ENCODE measurements around the gene MKNK1.

The MKNK1 gene

GRCh38 chr1:46618754-46619415 lies 14.8 kb upstream of the MKNK1 start:
- DNase-seq (ENCODE audit: low spot score): no peak

GRCh38 chr1:46617833-46618232 lies 13.8 kb upstream of the MKNK1 start:
- no peak for DNase-seq (ENCODE audit: low spot score)

GRCh38 chr1:46617108-46617800 lies 13.2 kb upstream of the MKNK1 start:
- no peak for DNase-seq (ENCODE audit: low spot score)

GRCh38 chr1:46616277-46617107 lies 12.4 kb upstream of the MKNK1 start, which contains the start of gene MOB3C:
Gene MOB3C, minus strand, starts transcription at chr1:46616811. Its CDS starts 3,490 bp downstream, at chr1:46613321.
- peak; percentile 79 for DNase-seq (ENCODE audit: low spot score)

DNA sequence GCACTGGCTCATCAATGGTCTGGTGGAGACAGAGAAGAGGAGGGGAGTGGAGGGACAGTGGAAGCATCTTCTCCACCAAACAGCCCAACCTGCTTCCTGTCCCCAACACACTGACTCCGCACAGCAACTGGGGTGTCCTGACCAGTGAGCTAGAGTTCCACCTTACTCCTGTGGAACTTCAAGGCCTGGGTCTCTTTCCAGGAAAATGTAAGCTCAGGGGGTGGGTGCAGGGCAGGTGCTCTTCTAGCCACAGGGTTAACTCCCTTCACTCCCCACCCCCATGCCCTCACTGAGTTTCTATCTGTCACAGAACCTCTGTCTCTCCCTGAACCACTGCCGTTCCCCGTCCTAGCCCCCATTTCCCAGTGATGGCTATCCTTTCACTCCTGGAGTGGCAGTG lies 11.7 kb upstream of the MKNK1 start:
- DNase-seq (ENCODE audit: low spot score): no peak

- no peak for DNase-seq (ENCODE audit: low spot score)
Observed at GRCh38 chr1:46615088-46615487, 11.0 kb upstream of the MKNK1 start.

DNA sequence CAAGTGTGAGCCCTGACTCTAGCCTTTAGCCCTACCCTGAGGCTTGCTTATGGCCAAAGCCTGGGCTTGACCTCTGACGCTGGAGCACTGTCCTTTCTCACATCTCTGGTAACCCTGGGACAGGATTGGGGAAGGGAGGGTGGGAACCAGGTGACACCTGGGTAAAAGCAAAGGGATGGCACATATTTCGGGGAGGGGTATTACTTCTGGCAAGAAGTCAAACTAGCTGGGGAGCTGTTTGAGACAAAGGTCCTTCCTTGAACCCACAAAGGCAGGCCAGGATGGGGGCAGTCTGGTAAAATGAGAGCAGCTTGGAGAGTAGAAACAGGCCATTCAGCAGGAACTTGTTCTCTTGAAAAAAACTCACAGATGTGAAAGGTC lies 10.5 kb upstream of the MKNK1 start:
- no peak for DNase-seq (ENCODE audit: low spot score)

DNA sequence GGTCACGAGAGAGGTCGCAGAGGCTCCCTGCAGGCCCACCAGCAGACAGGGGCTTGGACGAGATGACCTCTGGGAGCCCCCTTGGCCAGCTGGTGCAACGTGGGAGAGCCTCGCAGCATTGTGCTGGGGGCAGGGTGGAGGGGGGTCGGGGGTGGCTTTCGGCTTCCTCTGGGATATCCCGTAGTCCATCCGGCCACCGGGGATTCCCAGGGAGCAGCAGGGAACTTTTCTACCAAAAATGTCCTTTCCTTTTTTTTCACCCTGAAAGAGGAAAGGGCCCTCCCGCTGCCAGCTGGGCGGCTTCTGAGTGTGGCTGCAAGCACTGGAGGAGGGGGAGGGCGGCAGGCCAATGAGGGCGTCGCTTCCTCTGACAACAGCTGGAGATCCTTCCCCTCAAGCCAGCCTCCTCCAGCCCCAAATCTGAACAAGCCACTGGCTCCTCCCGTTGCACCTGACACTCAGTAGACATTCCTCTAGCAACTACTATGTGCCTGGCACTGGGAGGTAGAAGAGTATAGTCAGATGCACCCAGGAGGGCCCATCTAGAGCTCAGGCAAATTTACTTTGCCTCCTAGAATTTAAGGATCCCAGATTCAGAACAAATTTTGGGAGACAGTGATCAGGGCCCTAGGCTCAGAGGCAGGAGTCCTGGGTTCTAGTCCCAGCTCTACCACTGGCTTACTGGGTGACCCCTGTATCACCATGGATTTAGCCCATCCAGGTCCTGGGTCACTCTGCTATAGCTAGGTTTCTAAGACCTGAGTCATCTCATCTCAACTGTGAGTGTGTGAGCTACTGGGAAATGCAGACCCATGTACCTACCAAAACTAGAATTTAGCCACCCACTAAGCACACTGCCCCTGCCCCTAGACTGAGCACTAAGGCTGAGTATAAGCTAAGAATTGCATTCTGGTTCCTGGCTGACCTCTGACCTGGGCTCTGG lies 9.9 kb upstream of the MKNK1 start:
- peak; percentile 81 for DNase-seq (ENCODE audit: low spot score)

DNA sequence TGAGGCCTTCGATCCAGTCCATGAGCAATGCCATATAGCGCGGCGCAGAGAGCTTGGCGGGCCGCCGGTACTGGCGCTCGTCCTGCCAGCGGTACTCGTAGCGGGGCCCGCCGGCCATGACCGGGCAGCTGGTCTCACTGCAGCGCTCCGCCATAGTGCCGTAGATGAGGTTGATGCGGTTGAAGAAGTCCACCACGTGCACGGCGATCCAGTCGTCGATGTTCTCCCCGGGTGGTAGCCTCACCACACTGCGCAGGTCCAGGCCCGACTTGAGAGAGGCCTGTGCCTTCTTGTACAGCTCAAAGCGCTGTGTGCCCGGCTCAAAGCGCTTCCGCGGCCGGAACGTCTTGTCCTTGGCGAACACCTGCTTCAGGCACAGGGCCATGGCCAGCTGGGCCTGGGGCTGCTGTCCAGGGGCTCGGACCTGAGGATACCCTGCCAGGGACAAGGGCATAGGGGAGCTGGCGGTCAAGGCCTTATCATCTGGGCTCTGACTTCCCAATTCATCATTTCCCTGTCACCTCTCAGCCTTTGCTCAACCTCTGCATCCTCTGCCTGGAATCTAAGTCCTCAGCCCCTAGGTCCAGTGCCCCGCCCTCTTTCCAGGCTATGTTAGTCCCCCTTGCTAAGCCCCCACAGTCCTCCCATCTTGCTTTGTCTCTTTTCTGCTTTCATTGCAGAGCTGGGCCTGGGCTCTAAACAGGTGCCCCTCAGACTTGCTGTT lies 9.0 kb upstream of the MKNK1 start:
- peak; percentile 31 for DNase-seq (ENCODE audit: low spot score)

GRCh38 chr1:46611691-46612221 lies 7.7 kb upstream of the MKNK1 start:
- DNase-seq (ENCODE audit: low spot score): no peak

DNA sequence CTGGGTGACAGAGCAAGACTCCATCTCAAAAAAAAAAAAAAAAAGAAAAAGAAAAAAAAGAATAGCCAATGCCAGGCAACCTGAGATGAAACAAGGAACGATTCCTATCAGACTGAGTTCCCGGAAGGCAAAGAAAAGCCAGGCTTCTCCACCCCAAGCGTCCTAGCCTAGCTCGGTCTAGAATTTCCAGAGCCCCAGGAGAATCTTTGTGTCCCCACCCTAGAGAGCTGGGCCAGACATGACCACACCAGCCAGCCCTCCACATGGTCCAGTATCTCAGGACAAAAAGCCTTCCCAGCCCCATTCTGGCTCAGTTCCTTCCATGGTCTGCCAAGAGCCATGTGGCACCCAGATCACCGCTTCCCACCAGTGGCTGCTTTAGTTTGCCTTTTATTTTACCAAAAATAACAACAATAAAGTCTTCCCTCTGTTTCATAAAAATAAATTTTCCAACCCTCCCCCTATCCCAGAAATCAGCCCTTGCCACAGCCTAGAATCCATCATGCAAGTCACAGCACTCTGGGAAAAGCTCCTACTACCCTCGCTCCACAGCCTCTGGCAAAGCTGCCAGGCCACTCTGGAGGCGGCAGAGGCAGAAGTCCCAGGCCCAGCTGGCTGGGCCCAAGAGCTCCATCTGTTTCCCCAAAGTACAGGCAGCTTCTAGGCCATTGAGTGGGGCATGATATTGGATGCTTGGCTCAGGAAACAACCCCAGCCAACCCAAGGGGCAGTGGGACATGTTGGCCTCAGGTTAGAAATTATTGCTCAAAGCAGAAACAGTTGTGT lies 3.5 kb upstream of the MKNK1 start:
- no peak for DNase-seq (ENCODE audit: low spot score)

DNA sequence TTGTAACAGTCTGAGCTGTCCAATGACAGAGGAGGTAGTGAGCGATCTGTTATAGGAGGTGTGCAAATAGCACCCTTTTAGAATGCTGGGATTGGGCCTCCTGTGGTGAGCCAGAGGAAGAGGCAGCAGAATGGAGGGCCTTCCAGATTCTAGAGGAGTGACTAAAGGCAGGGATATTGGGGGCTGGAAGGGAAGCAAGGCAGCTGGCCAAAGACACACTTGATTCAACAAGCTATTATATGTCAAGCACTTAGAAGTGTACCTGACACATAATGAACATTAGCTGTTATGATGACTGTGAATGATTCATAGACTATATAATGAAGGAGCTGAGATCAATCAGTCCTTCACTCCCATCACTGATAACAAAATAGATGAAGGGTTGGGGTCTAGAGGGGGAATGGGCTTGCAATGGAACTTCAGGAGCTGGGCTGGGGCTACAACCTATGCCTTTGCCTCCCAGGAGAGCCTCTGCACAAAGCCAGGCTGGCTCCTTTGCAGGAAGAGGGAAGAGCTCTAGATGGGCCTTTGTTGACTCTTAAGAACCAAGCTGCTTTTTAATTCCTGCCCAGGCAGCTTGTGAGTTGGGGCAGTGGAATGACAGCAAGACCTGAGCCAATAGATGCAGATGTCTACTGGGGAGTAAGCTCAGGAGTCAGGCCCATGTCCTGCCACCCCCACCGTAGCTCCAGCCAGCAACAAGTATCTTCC lies 2.3 kb upstream of the MKNK1 start:
- no peak for DNase-seq (ENCODE audit: low spot score)

DNA sequence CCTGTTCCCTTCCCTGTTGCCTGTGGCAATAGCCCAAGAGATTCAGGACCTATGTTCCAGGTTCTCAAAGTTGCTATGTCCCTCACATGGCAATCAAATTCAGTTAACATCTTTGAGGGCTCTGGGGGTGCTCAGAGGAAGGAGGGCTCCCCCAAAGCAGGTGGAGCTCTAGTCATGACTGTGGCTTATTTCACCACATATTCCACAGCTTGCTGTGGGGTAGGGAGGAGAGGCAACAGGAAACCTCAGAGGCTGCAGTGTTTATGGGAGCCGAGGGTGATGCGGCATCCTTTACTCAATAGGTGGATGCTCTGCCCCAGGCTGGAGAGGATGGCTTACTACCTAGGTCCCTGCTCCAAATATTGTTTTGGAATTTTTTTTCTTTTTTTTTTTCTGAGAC lies 1.2 kb upstream of the MKNK1 start:
- DNase-seq (ENCODE audit: low spot score): no peak

DNA sequence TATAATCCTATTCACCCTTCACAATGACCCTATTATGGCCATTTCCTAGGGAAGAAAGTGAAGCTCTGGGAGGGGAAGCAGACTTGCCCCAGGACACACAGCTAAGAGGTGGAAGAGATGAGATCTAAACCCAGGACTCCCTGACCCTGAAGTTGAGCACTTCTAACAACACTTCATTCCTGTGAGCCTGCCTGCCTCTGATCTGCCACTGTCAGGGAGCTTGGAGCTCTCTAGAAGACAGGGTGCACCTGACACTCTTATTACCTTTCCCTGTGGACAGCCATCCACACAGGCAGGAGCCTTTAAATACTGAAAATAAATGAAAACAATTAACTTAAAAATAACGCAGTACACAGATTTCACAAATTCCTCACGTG lies 599 bp downstream of the MKNK1 start:
- no peak for DNase-seq (ENCODE audit: low spot score)

DNA sequence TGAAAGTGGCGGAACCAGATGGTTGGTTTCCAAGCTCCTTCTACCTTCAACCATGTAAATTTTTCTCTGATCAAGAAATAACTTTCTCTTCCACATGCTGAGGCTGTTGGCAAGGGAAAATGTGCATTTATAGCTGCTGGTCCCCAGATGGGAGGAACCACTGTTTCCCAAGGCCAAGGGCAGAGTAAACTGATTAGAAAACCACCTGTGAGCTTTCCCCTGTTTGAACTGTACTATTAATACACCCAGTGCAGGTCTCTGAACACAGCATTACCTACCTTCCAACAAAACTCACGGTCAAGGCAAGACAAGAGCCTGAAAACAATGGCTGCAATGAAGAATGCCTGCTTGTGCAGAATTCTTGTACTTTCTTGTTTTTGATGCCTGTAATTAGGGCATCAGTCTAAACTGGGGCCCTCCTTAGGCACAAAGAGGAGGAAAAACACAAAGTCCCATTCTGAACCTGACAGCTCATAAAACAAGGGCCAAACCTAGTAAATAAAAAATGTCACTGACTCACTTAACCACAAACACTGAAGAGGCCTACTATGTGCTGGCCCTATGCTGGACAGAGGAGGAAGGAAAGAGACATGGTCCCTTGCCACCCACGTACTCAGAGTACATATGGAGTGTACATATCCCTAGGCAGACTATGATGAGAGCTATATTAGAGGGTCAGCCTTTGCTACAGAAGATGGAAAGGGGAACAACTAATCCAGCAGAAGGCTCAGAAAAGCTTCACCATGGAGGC lies 2.6 kb downstream of the MKNK1 start:
- no peak for DNase-seq (ENCODE audit: low spot score)

DNA sequence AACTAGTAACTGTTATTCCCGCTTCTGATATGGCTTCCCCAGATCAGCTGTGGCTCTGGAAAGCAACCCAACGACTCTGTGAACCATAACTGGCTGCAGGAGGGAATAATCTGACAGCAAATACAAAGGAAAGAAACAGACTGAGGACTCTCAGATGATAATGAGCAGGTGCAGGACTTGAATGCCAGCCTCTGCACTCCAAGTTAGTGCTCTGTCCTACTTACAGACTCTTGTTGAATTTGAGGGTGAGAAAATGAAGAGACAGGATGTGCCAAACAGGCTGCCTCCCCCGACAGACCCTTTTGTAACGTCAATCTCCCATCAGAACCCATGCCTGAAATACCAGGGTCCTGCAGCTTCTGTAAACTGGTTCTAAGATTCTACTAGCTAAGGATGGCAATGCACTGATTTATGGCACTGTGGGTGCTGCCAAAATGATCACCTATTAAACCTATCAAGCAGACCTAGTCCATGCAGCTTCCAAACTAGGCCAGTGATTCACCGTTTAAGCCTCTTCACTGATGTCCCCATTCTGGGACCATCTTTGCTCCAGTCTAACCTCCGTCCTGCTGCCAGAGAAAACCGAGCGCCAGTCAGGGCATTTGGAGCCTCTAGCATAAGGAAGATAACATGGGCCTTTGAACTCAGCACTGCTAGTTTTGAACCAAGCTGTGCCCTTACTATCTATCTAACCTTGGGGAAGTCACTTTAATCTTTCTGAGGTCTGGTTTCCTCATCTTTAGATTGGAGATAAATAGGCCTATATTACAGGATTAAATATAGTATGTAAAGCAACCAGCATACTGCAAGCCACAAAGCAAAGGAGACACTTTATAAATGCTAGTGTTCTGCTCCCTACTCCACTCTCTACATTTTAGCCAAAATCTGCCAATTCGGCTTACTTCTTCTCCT lies 4.8 kb downstream of the MKNK1 start:
- DNase-seq (ENCODE audit: low spot score): no peak

- no peak for DNase-seq (ENCODE audit: low spot score)
Observed at GRCh38 chr1:46596846-46597245, 7.2 kb downstream of the MKNK1 start.

GRCh38 chr1:46596036-46596435 lies 8.0 kb downstream of the MKNK1 start:
- DNase-seq (ENCODE audit: low spot score): no peak
